OCI-LY7 (cell line): Measurements from ENCODE around the gene EVI5L. TPM values are rescaled to one million over a fixed set of nuclear protein-coding genes. Genes with fewer than 3 reads are reported as not detected.

Experiments used
- BruUV-seq: library from RNA; stranded (reverse); fragments of 400-500 nt; replicated peaks from 2 replicates; lab custom pipeline; 2021; lab: Mats Ljungman, UMichigan
- CTCF ChIA-PET: fragments of 300-600 bp; sonication (Branson Sonifier 250); formaldehyde crosslinking; loops from one replicate; lab custom pipeline; 2022; ENCODE audit warnings: antibody characterized with exemption; ENCODE audit not compliant: unreplicated experiment; lab: Charles Lee
- POLR2A ChIA-PET: fragments of 300-600 bp; sonication (Branson Sonifier 250); formaldehyde crosslinking; loops from one replicate; lab custom pipeline; 2022; ENCODE audit warnings: antibody characterized with exemption; lab: Charles Lee
- DNase-seq: peaks from one replicate; pipeline ENCODE4 v3.0.0-alpha.2; 2015; ENCODE audit warnings: low spot score
- H2AFZ ChIP-seq: fragments of 200-600 bp; sonication (generic), shearing (Covaris generic); 2 replicates; pipeline ENCODE4 v1.6.1; 2014; ENCODE audit warnings: mild to moderate bottlenecking, antibody characterized with exemption, low read length, moderate library complexity
- H3K27ac ChIP-seq: fragments of 200-600 bp; sonication (generic); 2 replicates; pipeline ENCODE4 v1.5.1; 2014; ENCODE audit warnings: mixed run types, low read depth, mild to moderate bottlenecking, moderate library complexity, low read length, inconsistent platforms; ENCODE audit not compliant: poor library complexity, severe bottlenecking
- H3K36me3 ChIP-seq: fragments of 200-600 bp; sonication (generic); 2 replicates; pipeline ENCODE4 v1.6.1; 2014; ENCODE audit warnings: mild to moderate bottlenecking, antibody characterized with exemption, low read length, moderate library complexity, mixed read lengths; ENCODE audit not compliant: insufficient read depth
- H3K4me1 ChIP-seq: fragments of 200-600 bp; sonication (generic); 2 replicates; pipeline ENCODE4 v1.5.1; 2014; ENCODE audit warnings: mild to moderate bottlenecking, low read length; ENCODE audit not compliant: insufficient read depth, poor library complexity, severe bottlenecking
- H3K4me2 ChIP-seq: fragments of 200-600 bp; sonication (generic); 2 replicates; pipeline ENCODE4 v1.6.1; 2014; ENCODE audit warnings: mild to moderate bottlenecking, low read length
- H3K4me3 ChIP-seq: fragments of 200-600 bp; sonication (generic); 2 replicates; pipeline ENCODE4 v1.5.1; 2014; ENCODE audit warnings: mild to moderate bottlenecking, low read depth, low read length; ENCODE audit not compliant: poor library complexity, severe bottlenecking
- H3K79me2 ChIP-seq: fragments of 200-600 bp; sonication (generic); 2 replicates; pipeline ENCODE4 v1.6.1; 2016; ENCODE audit warnings: low read depth, mild to moderate bottlenecking, low read length, moderate library complexity, mixed read lengths; ENCODE audit not compliant: insufficient read depth
- H3K9me2 ChIP-seq: fragments of 200-600 bp; sonication (generic); 2 replicates; pipeline ENCODE4 v1.6.1; 2016; ENCODE audit warnings: mild to moderate bottlenecking, low read length, mixed read lengths; ENCODE audit not compliant: insufficient read depth
- H3K9me3 ChIP-seq: fragments of 200-600 bp; sonication (generic); 2 replicates; pipeline ENCODE4 v1.6.1; 2014; ENCODE audit warnings: mild to moderate bottlenecking, mixed run types, low read length, mixed read lengths
- H4K20me1 ChIP-seq: fragments of 200-600 bp; sonication (generic); 2 replicates; pipeline ENCODE4 v1.6.1; 2014; ENCODE audit warnings: mild to moderate bottlenecking, antibody characterized with exemption, low read length, moderate library complexity, mixed read lengths; ENCODE audit not compliant: insufficient read depth
- CTCF ChIP-seq: fragments of 200-600 bp; sonication (generic); conservative IDR thresholded peaks from 2 replicates; pipeline ENCODE4 v1.5.1; 2014; ENCODE audit warnings: mild to moderate bottlenecking, antibody characterized with exemption, low read length, moderate library complexity, mixed read lengths
- EZH2phosphoT487 ChIP-seq: fragments of 200-600 bp; sonication (generic); IDR thresholded peaks from 2 replicates; pipeline ENCODE4 v1.6.1; 2018; ENCODE audit warnings: low read depth, borderline replicate concordance, mild to moderate bottlenecking, mixed run types, antibody characterized with exemption, low read length, moderate library complexity, mixed read lengths
- intact Hi-C: fragments of 100-400 bp; cut with micrococcal nuclease; formaldehyde crosslinking; loops from one replicate; pipeline ENCODE4 v1.10.0; 2022; ENCODE audit not compliant: unreplicated experiment
- total RNA-seq, 2 experiments: library from RNA; depleted of rRNA in 1 of 2; stranded (reverse); fragments of >200 nt in 1 of 2; shearing (Covaris generic) in 1 of 2; gene quantifications; 2 replicates each; pipeline ENCODE4 v1.2.3, GENCODE V29; 2014 to 2022

The EVI5L gene
- total RNA-seq, 2 experiments from 2014 or later = 2.7 to 5.5 TPM

- Histone ChIP-seq H4K20me1 (no peaks in the 10 kb centered on the region), H3K36me3 (no peaks in the 10 kb centered on the region), H3K79me2 (no peaks in the 10 kb centered on the region), H3K27ac (no peak overlapping the region), H3K9me2 (no peaks in the 10 kb centered on the region), H3K4me1 (peaks cover 37% of the 10 kb centered on the region), H3K4me3 (no peak overlapping the region), H3K4me2 (no peak overlapping the region), H2AFZ (no peak overlapping the region), H3K9me3 (no peaks in the 10 kb centered on the region)
- POLR2A ChIA-PET = no interaction called here
- BruUV-seq = no TSS peak
- intact Hi-C loops = no loop called here
- CTCF ChIA-PET = interaction anchor here (0.6 kb wide), 1 partner anchor 59 kb away, joined by 3 read pairs; no protein-coding TSS in a partner anchor
- TF ChIP-seq EZH2phosphoT487 (no peak), CTCF (no peak)
- DNase-seq = no peak
Measured at GRCh38 chr19:7867092-7867844, 37.2 kb downstream of the EVI5L start.

- H3K4me3 ChIP-seq = peak overlapping the region; percentile 65
- H3K36me3 ChIP-seq = no peaks in the 10 kb centered on the region
- DNase-seq = no peak
- intact Hi-C loops = no loop called here
- peak overlapping the region; percentile 84 for H3K4me2 ChIP-seq
- no peaks in the 10 kb centered on the region for H3K9me2 ChIP-seq
- peaks cover 40% of the 10 kb centered on the region for H3K4me1 ChIP-seq
- BruUV-seq = no TSS peak
- H3K27ac ChIP-seq = no peak overlapping the region
- no peaks in the 10 kb centered on the region for H3K79me2 ChIP-seq
- H4K20me1 ChIP-seq = no peaks in the 10 kb centered on the region
- H3K9me3 ChIP-seq = no peaks in the 10 kb centered on the region
- H2AFZ ChIP-seq = peak overlapping the region; percentile 17; the same call in 1 of the 2 replicates
- ChIA-PET CTCF (interaction anchor here (1.8 kb wide), 1 partner anchor 53 kb away, joined by 6 read pairs; no protein-coding TSS in a partner anchor), POLR2A (interaction anchor here (1.2 kb wide), 1 partner anchor 52 kb away, joined by 3 read pairs; the partner anchor contains the start of gene SNAPC2)
- TF ChIP-seq CTCF = no peak
- no peak for TF ChIP-seq EZH2phosphoT487
Measured at GRCh38 chr19:7868326-7868670, 38.3 kb downstream of the EVI5L start.
